ENCODE data around the gene NCOA3.
A peak's percentile ranks its signal among the peaks of the same experiment; 100 is the strongest.

DNA sequence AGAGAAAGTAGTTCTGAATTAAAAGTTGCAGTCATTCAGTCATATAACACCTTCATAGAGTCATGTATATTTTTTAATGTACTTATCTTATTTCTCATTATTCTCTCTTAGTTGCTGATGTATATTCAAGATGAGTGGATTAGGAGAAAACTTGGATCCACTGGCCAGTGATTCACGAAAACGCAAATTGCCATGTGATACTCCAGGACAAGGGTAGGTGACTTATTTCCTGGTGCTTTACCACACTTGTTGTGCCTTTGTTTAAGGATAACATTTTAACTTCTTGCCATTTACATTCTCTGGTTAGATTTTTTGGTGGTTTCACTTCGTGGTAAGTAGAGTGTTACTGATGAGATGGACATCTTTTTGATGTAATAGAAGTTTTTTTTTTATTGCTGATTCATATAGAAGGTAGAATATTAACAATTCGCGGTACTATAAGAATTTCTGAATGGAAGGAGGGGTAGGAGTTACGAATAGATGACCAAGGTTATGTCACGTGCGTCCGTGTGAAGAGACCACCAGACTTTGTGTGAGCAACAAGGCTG, 120.5 kb downstream of the NCOA3 start:
- TF ChIP-seq, protein P1, sequence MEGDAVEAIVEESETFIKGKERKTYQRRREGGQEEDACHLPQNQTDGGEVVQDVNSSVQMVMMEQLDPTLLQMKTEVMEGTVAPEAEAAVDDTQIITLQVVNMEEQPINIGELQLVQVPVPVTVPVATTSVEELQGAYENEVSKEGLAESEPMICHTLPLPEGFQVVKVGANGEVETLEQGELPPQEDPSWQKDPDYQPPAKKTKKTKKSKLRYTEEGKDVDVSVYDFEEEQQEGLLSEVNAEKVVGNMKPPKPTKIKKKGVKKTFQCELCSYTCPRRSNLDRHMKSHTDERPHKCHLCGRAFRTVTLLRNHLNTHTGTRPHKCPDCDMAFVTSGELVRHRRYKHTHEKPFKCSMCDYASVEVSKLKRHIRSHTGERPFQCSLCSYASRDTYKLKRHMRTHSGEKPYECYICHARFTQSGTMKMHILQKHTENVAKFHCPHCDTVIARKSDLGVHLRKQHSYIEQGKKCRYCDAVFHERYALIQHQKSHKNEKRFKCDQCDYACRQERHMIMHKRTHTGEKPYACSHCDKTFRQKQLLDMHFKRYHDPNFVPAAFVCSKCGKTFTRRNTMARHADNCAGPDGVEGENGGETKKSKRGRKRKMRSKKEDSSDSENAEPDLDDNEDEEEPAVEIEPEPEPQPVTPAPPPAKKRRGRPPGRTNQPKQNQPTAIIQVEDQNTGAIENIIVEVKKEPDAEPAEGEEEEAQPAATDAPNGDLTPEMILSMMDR (IDR thresholded peaks at IDR 0.05) = peak in 1 of 4 experiments; percentile 6
- TF ChIP-seq POLR2A (IDR thresholded peaks at IDR 0.05) = no peak
